SK-N-SH treated with all-trans-retinoic acid at 6 μM for 48 hours (cell line): ENCODE data around the gene CD47.

Experiments
- ATAC-seq: fragments of 200-7000 bp; cut with Tn5 transposase; 3 replicates; pipeline ENCODE4 v1.9.1; 2020; ENCODE audit warnings: mild to moderate bottlenecking, moderate library complexity
- ARNTL ChIP-seq: fragments of 450-650 bp; formaldehyde crosslinking; IDR thresholded peaks from 2 replicates; pipeline ENCODE4 v1.5.0; 2020; ENCODE audit warnings: low read depth, mild to moderate bottlenecking, moderate library complexity, borderline replicate concordance
- BACH2 ChIP-seq: fragments of 250-450 bp; sonication (Bioruptor Pico); IDR thresholded peaks from 2 replicates; pipeline ENCODE4 v1.9.0; 2021; ENCODE audit warnings: mild to moderate bottlenecking, borderline replicate concordance
- CREB5 ChIP-seq: fragments of 250-450 bp; sonication (Bioruptor Pico); IDR thresholded peaks from 2 replicates; pipeline ENCODE4 v1.5.1; 2020; ENCODE audit warnings: low read depth, mild to moderate bottlenecking, moderate library complexity
- CSDC2 ChIP-seq: fragments of 250-450 bp; sonication (Bioruptor Pico); IDR thresholded peaks from 2 replicates; pipeline ENCODE4 v1.5.0; 2020; ENCODE audit warnings: mild to moderate bottlenecking, moderate library complexity
- CSRNP3 ChIP-seq: fragments of 250-450 bp; sonication (Bioruptor Pico); IDR thresholded peaks from 2 replicates; pipeline ENCODE4 v1.5.1; 2021; ENCODE audit warnings: mild to moderate bottlenecking, moderate library complexity
- ESRRG ChIP-seq: fragments of 250-450 bp; sonication (Bioruptor Pico); IDR thresholded peaks from 2 replicates; pipeline ENCODE4 v1.6.1; 2021; ENCODE audit warnings: mild to moderate bottlenecking
- GLIS3 ChIP-seq: fragments of 250-450 bp; sonication (Bioruptor Pico); IDR thresholded peaks from 2 replicates; pipeline ENCODE4 v1.5.0; 2020; ENCODE audit warnings: mild to moderate bottlenecking, moderate library complexity
- ISL1 ChIP-seq: fragments of 250-450 bp; sonication (Bioruptor Pico); IDR thresholded peaks from 2 replicates; pipeline ENCODE4 v2.1.2; 2022; ENCODE audit warnings: mild to moderate bottlenecking, moderate library complexity
- OSR1 ChIP-seq: fragments of 250-450 bp; sonication (Bioruptor Pico); IDR thresholded peaks from 2 replicates; pipeline ENCODE4 v1.8.0; 2022; ENCODE audit warnings: moderate library complexity, mild to moderate bottlenecking, inconsistent platforms
- POU6F1 ChIP-seq: fragments of 250-450 bp; sonication (Bioruptor Pico); IDR thresholded peaks from 2 replicates; pipeline ENCODE4 v1.8.0; 2021; ENCODE audit warnings: low read depth, mild to moderate bottlenecking, moderate library complexity, borderline replicate concordance
- PPARA ChIP-seq: fragments of 250-450 bp; sonication (Bioruptor Pico); IDR thresholded peaks from 2 replicates; pipeline ENCODE4 v1.5.0; 2020; ENCODE audit warnings: mild to moderate bottlenecking, borderline replicate concordance
- SNAI2 ChIP-seq: fragments of 250-450 bp; sonication (Bioruptor Pico); IDR thresholded peaks from 2 replicates; pipeline ENCODE4 v1.5.0; 2020; ENCODE audit warnings: mild to moderate bottlenecking, moderate library complexity
- TCF4 ChIP-seq: fragments of 250-450 bp; sonication (Bioruptor Pico); IDR thresholded peaks from 2 replicates; pipeline ENCODE4 v1.8.0; 2021; ENCODE audit warnings: mild to moderate bottlenecking, moderate library complexity, borderline replicate concordance
- TOX ChIP-seq: fragments of 250-450 bp; sonication (Bioruptor Pico); IDR thresholded peaks from 2 replicates; pipeline ENCODE4 v1.8.0; 2021; ENCODE audit warnings: mild to moderate bottlenecking, moderate library complexity, borderline replicate concordance
- TSHZ2 ChIP-seq: fragments of 250-450 bp; sonication (Bioruptor Pico); IDR thresholded peaks from 2 replicates; pipeline ENCODE4 v1.5.0; 2020; ENCODE audit warnings: mild to moderate bottlenecking, moderate library complexity
- ZC3H10 ChIP-seq: fragments of 250-450 bp; sonication (Bioruptor Pico); IDR thresholded peaks from 2 replicates; pipeline ENCODE4 v1.5.1; 2021; ENCODE audit warnings: mild to moderate bottlenecking, moderate library complexity
- ZFP3 ChIP-seq: fragments of 250-450 bp; sonication (Bioruptor Pico); IDR thresholded peaks from 2 replicates; pipeline ENCODE4 v1.5.0; 2020; ENCODE audit warnings: mild to moderate bottlenecking, moderate library complexity
- ZFP30 ChIP-seq: fragments of 450-650 bp; formaldehyde crosslinking; IDR thresholded peaks from 2 replicates; pipeline ENCODE4 v1.5.0; 2022; ENCODE audit warnings: mild to moderate bottlenecking, moderate library complexity
- ZNF565 ChIP-seq: fragments of 450-650 bp; formaldehyde crosslinking; conservative IDR thresholded peaks from 2 replicates; pipeline ENCODE4 v1.5.0; 2020; ENCODE audit warnings: low read depth, mild to moderate bottlenecking, moderate library complexity
- ZNF70 ChIP-seq: fragments of 450-650 bp; formaldehyde crosslinking; IDR thresholded peaks from 2 replicates; pipeline ENCODE4 v1.5.0; 2020; ENCODE audit warnings: mild to moderate bottlenecking, moderate library complexity
- ZNF8 ChIP-seq: fragments of 450-650 bp; formaldehyde crosslinking; IDR thresholded peaks from 2 replicates; pipeline ENCODE4 v1.5.0; 2020; ENCODE audit warnings: mild to moderate bottlenecking, moderate library complexity
- TF ChIP-seq, protein P1 (sequence below): fragments of 250-450 bp; sonication (Bioruptor Pico); IDR thresholded peaks from 2 replicates; pipeline ENCODE4 v1.8.0; 2020; ENCODE audit warnings: mild to moderate bottlenecking, moderate library complexity, borderline replicate concordance

The CD47 gene

GRCh38 chr3:108031895-108032294 is 58.9 kb downstream of the CD47 start (continued):
- TF ChIP-seq TSHZ2 (no peak), ZNF565 (CRISPR knock-in tag) (no peak), TCF4 (CRISPR knock-in tag) (no peak), TOX (CRISPR knock-in tag) (no peak), CSRNP3 (CRISPR knock-in tag) (no peak), OSR1 (no peak), POU6F1 (CRISPR knock-in tag) (no peak), GLIS3 (CRISPR knock-in tag) (no peak)
- TF ChIP-seq, protein P1, sequence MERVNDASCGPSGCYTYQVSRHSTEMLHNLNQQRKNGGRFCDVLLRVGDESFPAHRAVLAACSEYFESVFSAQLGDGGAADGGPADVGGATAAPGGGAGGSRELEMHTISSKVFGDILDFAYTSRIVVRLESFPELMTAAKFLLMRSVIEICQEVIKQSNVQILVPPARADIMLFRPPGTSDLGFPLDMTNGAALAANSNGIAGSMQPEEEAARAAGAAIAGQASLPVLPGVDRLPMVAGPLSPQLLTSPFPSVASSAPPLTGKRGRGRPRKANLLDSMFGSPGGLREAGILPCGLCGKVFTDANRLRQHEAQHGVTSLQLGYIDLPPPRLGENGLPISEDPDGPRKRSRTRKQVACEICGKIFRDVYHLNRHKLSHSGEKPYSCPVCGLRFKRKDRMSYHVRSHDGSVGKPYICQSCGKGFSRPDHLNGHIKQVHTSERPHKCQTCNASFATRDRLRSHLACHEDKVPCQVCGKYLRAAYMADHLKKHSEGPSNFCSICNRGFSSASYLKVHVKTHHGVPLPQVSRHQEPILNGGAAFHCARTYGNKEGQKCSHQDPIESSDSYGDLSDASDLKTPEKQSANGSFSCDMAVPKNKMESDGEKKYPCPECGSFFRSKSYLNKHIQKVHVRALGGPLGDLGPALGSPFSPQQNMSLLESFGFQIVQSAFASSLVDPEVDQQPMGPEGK (CRISPR knock-in tag): no peak

DNA sequence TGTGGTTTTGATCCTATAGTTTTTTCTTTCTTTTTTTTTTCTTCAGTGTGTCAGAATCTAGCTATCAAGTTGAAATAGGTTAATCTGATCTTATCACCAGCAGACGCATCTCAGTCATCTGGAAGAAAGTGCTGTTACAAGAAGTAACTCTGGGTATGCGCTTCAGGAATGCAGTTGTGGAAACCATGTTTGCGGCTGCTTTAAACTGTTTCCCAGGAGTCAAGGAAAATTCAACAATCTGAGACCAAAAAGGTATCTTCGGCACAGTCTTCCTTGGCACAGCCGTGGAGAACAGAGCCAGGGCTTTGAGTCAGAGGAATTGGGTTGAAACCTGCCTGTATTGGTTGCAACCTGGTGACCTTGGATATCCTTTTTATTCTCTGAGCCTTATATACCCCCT is 59.9 kb downstream of the CD47 start:
- peak; percentile 66 for ATAC-seq
- TF ChIP-seq ZNF565 (CRISPR knock-in tag): no peak
- peak; percentile 71 for TF ChIP-seq ISL1 (CRISPR knock-in tag)

DNA sequence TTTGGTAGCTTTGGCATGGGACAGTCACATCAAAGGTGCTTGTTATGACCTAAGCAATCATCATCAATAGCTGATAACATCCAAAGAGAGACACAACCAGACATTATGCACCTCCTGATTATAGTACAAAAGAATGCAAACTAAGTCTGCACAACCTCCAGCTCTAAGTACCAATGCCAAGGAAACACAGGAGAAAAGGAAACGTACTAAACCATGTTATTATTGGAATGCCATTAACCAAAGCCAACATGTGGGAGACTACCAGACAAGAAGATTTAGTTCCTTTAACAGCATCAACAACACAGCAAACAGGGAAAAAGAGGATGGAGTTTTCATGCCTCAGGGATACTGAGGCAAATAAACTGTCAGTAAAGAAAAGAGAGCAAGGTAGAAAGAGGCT is 61.4 kb downstream of the CD47 start:
- TF ChIP-seq ZC3H10 (CRISPR knock-in tag) (no peak), ZNF70 (CRISPR knock-in tag) (no peak), CSRNP3 (CRISPR knock-in tag) (no peak), TOX (CRISPR knock-in tag) (no peak), GLIS3 (CRISPR knock-in tag) (no peak), ZFP30 (no peak), ARNTL (CRISPR knock-in tag) (no peak), PPARA (no peak), ISL1 (CRISPR knock-in tag) (no peak), ZFP3 (CRISPR knock-in tag) (no peak), ESRRG (CRISPR knock-in tag) (no peak), OSR1 (no peak), BACH2 (CRISPR knock-in tag) (no peak), TSHZ2 (no peak), CREB5 (CRISPR knock-in tag) (no peak), SNAI2 (no peak), CSDC2 (no peak), ZNF8 (CRISPR knock-in tag) (no peak)
- ATAC-seq: no peak; the same call in 2 of the 3 replicates
